Measurements from ENCODE around the gene PEAK1.
"Not testable (repeated sequence)": the region's sequence is repeated elsewhere in the genome, so short reads cannot be mapped to it uniquely, and the experiment has no call there.

Gene PEAK1

DNA sequence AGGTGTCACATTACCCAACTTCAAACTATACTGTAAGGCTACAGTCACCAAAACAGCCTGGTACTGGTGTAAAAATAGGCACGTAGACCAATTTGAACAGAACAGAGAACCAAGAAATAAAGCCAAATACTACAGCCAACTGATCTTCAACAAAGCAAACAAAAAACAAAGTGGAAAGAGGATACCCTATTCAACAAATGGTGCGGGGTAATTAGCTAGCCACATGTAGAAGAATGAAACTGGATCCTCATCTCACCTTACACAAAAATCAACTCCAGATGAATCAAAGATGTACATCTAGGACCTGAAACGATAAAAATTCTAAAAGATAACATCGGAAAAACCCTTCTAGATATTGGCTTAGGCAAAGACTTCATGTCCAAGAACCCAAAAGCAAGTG lies 13.1 kb downstream of the PEAK1 start:
- Histone ChIP-seq H3K79me2 (ENCODE audit: insufficient read depth, low read length) (no peaks in the 10 kb centered on the region), H3K9ac (ENCODE audit: low read length) (no peak overlapping the region)

GRCh38 chr15:77406173-77406759 lies 13.6 kb downstream of the PEAK1 start:
- H3K79me2 ChIP-seq (ENCODE audit: insufficient read depth, low read length); H3K4me3 ChIP-seq (ENCODE audit: insufficient read depth, low read length, poor library complexity, severe bottlenecking); H3K27ac ChIP-seq (ENCODE audit: low read depth, low read length); H3K9ac ChIP-seq (ENCODE audit: low read length); H2AFZ ChIP-seq (ENCODE audit: low read depth, low read length, severe bottlenecking); H3K4me2 ChIP-seq (ENCODE audit: low read depth, low read length, poor library complexity, severe bottlenecking); H3K27me3 ChIP-seq (ENCODE audit: low read length); H3K9me3 ChIP-seq (ENCODE audit: insufficient read depth, low read length); H3F3A ChIP-seq (ENCODE audit: insufficient read depth); H3K9me2 ChIP-seq (replicated peaks; ENCODE audit: insufficient read depth, low read length); H3K36me3 ChIP-seq (ENCODE audit: low read length): not testable (repeated sequence)
- peaks cover 27% of the 10 kb centered on the region for H4K20me1 ChIP-seq (ENCODE audit: low read depth, low read length)

More for the DNA sequence above, 13.1 kb downstream of the PEAK1 start:
- TF ChIP-seq, protein P1, sequence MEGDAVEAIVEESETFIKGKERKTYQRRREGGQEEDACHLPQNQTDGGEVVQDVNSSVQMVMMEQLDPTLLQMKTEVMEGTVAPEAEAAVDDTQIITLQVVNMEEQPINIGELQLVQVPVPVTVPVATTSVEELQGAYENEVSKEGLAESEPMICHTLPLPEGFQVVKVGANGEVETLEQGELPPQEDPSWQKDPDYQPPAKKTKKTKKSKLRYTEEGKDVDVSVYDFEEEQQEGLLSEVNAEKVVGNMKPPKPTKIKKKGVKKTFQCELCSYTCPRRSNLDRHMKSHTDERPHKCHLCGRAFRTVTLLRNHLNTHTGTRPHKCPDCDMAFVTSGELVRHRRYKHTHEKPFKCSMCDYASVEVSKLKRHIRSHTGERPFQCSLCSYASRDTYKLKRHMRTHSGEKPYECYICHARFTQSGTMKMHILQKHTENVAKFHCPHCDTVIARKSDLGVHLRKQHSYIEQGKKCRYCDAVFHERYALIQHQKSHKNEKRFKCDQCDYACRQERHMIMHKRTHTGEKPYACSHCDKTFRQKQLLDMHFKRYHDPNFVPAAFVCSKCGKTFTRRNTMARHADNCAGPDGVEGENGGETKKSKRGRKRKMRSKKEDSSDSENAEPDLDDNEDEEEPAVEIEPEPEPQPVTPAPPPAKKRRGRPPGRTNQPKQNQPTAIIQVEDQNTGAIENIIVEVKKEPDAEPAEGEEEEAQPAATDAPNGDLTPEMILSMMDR (IDR thresholded peaks at IDR 0.05; ENCODE audit: insufficient read depth, low read length, poor library complexity, severe bottlenecking): no peak
- TF ChIP-seq EZH2phosphoT487 (conservative IDR thresholded peaks at IDR 0.05; ENCODE audit: low read length): no peak
- no peaks in the 10 kb centered on the region for H3K9me3 ChIP-seq (ENCODE audit: insufficient read depth, low read length)
- H3K4me3 ChIP-seq (ENCODE audit: insufficient read depth, low read length, poor library complexity, severe bottlenecking): no peak overlapping the region
- no peaks in the 10 kb centered on the region for H3K36me3 ChIP-seq (ENCODE audit: low read length)
- H3F3A ChIP-seq (ENCODE audit: insufficient read depth): 0 out of 2 replicates have a peak, but pooled peaks cover 5% of the 10 kb centered on the region
- H2AFZ ChIP-seq (ENCODE audit: low read depth, low read length, severe bottlenecking): no peak overlapping the region
- H3K27ac ChIP-seq (ENCODE audit: low read depth, low read length): no peak overlapping the region
- H3K4me2 ChIP-seq (ENCODE audit: low read depth, low read length, poor library complexity, severe bottlenecking): no peak overlapping the region
- no peaks in the 10 kb centered on the region for H3K9me2 ChIP-seq (replicated peaks; ENCODE audit: insufficient read depth, low read length)
- H4K20me1 ChIP-seq (ENCODE audit: low read depth, low read length): peaks cover 27% of the 10 kb centered on the region
- no peaks in the 10 kb centered on the region for H3K27me3 ChIP-seq (ENCODE audit: low read length)

- Histone ChIP-seq H3K36me3 (ENCODE audit: low read length) (no peaks in the 10 kb centered on the region), H3K79me2 (ENCODE audit: insufficient read depth, low read length) (no peaks in the 10 kb centered on the region), H3F3A (ENCODE audit: insufficient read depth) (no peaks in the 10 kb centered on the region), H3K4me3 (ENCODE audit: insufficient read depth, low read length, poor library complexity, severe bottlenecking) (no peak overlapping the region), H3K9me2 (replicated peaks; ENCODE audit: insufficient read depth, low read length) (no peaks in the 10 kb centered on the region), H3K27ac (ENCODE audit: low read depth, low read length) (no peak overlapping the region), H3K27me3 (ENCODE audit: low read length) (no peaks in the 10 kb centered on the region), H3K4me2 (ENCODE audit: low read depth, low read length, poor library complexity, severe bottlenecking) (no peak overlapping the region), H3K9me3 (ENCODE audit: insufficient read depth, low read length) (peaks cover 12% of the 10 kb centered on the region; the same call in 1 of the 2 replicates), H3K9ac (ENCODE audit: low read length) (no peak overlapping the region), H4K20me1 (ENCODE audit: low read depth, low read length) (peaks cover 22% of the 10 kb centered on the region), H2AFZ (ENCODE audit: low read depth, low read length, severe bottlenecking) (no peak overlapping the region)
- no peak for TF ChIP-seq EZH2phosphoT487 (conservative IDR thresholded peaks at IDR 0.05; ENCODE audit: low read length)
- TF ChIP-seq, protein P1 (IDR thresholded peaks at IDR 0.05; ENCODE audit: insufficient read depth, low read length, poor library complexity, severe bottlenecking): no peak
Measured at GRCh38 chr15:77402740-77403379, 17.0 kb downstream of the PEAK1 start.

- H3K27me3 ChIP-seq (ENCODE audit: low read length): no peaks in the 10 kb centered on the region
Measured at GRCh38 chr15:77400258-77400657, 19.6 kb downstream of the PEAK1 start.

More at GRCh38 chr15:77400258-77400657, 19.6 kb downstream of the PEAK1 start:
- Histone ChIP-seq H3K79me2 (ENCODE audit: insufficient read depth, low read length) (no peaks in the 10 kb centered on the region), H3K4me3 (ENCODE audit: insufficient read depth, low read length, poor library complexity, severe bottlenecking) (no peak overlapping the region), H3K36me3 (ENCODE audit: low read length) (0 out of 2 replicates have a peak, but pooled peaks cover 5% of the 10 kb centered on the region), H4K20me1 (ENCODE audit: low read depth, low read length) (peaks cover 16% of the 10 kb centered on the region), H3K4me2 (ENCODE audit: low read depth, low read length, poor library complexity, severe bottlenecking) (no peak overlapping the region), H2AFZ (ENCODE audit: low read depth, low read length, severe bottlenecking) (no peak overlapping the region), H3K9ac (ENCODE audit: low read length) (no peak overlapping the region), H3F3A (ENCODE audit: insufficient read depth) (no peaks in the 10 kb centered on the region), H3K9me2 (replicated peaks; ENCODE audit: insufficient read depth, low read length) (no peaks in the 10 kb centered on the region), H3K9me3 (ENCODE audit: insufficient read depth, low read length) (peaks cover 12% of the 10 kb centered on the region; the same call in 1 of the 2 replicates), H3K27ac (ENCODE audit: low read depth, low read length) (no peak overlapping the region)
- TF ChIP-seq, protein P1 (IDR thresholded peaks at IDR 0.05; ENCODE audit: insufficient read depth, low read length, poor library complexity, severe bottlenecking): no peak
- no peak for TF ChIP-seq EZH2phosphoT487 (conservative IDR thresholded peaks at IDR 0.05; ENCODE audit: low read length)

Measured in SU-DHL-6 (cell line).